IPS-NIHi11 (cell line): ENCODE data around the gene CISD3.
A peak's percentile ranks its signal among the peaks of the same experiment; 100 is the strongest.

Source experiments
- DNase-seq: peaks from one replicate; pipeline ENCODE4 v3.0.0; 2012; ENCODE audit warnings: mixed read lengths, low spot score

Gene CISD3, protein sequence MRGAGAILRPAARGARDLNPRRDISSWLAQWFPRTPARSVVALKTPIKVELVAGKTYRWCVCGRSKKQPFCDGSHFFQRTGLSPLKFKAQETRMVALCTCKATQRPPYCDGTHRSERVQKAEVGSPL

GRCh38 chr17:38729886-38730525, at the start of gene CISD3:
Gene CISD3, plus strand, starts transcription at chr17:38730341. Its CDS starts 18 bp downstream, at chr17:38730359.
- peak; percentile 94 for DNase-seq

DNA sequence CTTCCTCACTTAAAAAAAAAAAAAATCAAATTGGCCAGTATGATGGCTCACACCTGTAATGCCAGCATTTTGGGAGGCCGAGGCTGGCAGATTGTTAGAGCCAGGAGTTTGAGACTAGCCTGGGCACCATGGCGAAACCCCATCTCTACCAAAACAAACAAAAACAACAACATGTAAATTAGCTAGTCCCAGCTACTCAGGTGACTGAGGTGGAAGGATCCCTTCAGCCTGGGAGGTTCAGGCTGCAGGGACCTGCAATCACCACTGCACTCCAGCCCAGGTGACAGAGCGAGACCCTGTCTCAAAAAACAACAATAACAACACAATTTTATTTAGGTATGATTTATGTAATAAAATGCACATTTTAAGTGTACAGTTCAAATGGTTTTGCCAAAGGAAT, 49.0 kb upstream of the CISD3 start:
- no peak for DNase-seq

- no peak for DNase-seq
Observed at GRCh38 chr17:38685491-38685890, 44.6 kb upstream of the CISD3 start.

DNA sequence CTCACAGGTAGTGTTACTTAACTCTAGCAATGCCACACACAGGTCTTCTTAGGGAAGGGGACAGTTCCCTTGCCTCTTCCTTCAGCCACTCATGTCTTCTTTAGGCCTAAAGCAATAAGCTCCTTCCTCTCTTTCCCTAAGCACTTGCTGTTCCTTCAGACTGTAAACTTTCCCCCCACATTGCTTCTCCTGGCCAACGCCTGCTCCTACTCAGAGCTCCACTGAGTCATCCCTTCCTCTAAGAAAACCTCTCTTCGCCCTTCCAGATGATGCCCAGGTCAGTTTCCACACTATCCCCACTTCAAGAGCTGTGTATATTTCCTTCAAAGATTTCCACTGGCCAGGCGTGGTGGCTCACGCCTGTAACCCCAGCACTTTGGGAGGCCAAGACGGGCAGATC, 42.9 kb upstream of the CISD3 start:
- no peak for DNase-seq

DNA sequence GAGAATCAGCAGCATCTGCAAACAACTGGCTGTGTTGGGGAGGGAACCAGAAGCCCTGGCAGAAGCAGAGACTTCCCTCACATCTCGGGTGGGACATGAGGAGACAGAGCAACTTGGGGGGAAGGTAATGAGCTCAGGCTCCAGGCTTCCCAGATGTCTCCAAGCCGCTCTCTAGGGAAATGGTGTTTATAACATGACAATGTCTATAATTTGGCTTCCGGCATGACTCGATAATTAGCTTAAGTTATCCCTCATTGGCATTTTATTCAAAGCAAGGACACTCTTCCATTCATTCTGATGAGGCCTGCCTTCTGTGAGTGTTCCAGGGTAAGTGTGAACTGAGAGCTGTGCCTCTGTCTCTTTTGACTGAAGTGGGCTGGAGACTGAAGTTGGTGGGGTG, 39.8 kb upstream of the CISD3 start:
- DNase-seq = no peak

DNA sequence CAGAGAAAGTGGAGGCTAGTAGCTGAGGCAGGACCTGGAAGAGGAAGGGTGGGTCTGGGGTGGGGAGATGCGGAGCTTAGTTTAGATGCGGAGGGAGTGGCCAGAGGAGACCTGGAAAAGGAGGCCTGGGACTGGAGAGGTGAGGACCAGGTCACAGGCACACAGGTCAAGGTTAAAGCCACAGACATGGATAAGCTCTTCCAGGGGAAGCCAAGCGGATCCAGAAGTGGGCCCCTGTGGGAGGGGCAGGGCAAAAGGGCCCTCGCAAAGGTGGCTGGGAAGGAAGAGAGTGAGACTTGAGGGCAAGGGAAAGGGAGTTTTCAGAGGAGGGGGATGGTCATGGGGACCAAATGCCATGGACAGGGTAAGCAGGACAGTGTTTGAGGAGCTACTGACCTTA, 39.0 kb upstream of the CISD3 start:
- DNase-seq = no peak

DNA sequence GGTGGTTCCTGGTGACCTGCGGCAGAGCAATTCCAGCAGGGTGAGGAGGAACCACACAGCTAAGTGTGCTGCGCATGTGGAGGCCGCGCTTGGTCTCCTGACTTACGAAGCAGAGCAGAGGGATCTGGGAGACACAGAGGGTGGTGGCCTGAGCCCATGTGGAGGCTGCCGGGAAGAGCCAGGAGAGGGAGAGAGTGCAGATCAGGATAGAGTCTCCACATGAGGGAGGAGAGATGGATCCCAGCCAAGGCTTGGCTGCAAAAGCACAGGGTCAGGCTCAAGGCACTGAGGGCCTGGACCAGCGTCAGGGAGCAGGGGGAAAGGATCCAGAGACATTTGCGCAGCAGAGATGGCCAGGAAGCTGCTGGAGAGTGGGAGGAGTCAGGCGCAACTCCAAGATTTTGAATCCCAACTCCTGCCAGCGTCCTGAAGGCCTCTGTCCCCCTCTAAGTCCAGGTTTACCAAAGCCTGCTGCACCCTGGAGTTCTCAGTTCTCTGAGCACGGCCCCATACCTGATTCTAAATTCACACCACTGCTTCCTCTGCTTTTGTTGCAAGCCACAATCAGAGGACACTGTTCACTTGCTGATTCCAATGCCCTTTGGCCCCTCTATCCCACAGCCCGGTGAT, 36.3 kb upstream of the CISD3 start:
- peak; percentile 2 for DNase-seq

GRCh38 chr17:38697061-38697820, 32.9 kb upstream of the CISD3 start:
- no peak for DNase-seq

DNA sequence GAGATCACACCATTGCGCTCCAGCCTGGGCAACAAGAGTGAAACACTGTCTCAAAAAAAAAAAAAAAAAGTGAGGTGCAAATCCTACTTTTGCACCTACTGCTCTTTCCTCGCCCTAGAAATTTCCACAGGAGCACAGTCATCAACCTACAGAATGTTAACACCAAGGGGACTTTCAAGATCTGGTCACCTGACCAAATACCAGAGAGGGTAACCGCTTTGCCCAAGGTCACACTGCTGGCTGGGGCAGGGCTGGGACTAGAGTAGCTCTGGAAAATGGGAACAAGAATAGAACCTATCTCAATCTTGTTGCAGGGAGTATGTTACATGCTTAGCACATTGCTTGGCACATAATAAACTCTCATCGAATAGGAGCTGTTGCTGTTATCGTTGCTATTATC, 31.4 kb upstream of the CISD3 start:
- DNase-seq = no peak

GRCh38 chr17:38701504-38702165, 28.5 kb upstream of the CISD3 start:
- no peak for DNase-seq

DNA sequence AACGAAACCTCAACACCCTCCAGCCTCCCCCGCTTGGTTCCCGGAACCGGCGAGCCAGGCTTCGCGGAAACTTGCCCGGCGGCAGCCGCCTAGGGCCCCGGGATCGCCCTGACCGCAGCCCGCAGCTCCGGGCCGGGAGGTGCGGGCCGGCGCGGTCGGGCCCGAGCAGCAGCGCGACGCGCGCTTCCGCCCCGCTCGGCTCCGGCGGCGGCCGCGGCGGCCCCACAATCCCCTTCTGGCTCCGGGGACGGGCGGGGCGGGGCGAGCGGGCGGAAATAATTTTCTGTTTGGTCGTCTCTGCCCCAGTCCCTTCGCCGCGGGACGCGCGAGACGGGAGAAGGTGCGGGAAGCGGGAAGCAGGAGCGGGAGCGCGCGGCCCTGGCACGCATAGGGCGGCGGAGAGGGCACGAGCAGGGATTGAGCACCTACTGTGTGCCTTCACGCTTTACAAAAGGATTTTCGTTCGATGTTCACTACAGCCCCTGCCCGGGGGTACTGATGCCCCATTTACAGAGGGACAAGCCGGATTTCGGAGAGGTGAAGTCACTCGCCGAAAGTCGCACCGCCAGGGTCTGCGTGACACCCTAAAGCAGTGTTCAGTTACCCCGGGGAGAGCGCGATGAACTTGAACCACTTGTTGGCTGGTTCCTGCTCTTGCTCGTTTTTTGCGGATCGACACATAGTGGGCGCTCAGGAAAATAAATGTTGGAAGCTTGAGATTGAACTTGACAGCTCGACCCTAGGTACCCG, 27.8 kb upstream of the CISD3 start:
- peak; percentile 89 for DNase-seq

GRCh38 chr17:38702916-38703741, 27.0 kb upstream of the CISD3 start:
- DNase-seq = no peak

- DNase-seq = peak; percentile 88
Observed at GRCh38 chr17:38703742-38704605, 26.2 kb upstream of the CISD3 start.

- peak; percentile 83 for DNase-seq
Observed at GRCh38 chr17:38704606-38705522, 25.3 kb upstream of the CISD3 start, which contains the start of gene MLLT6. Gene MLLT6, plus strand, starts transcription at chr17:38705273. Its CDS starts 360 bp downstream, at chr17:38705633.

- peak; percentile 60 for DNase-seq
Observed at GRCh38 chr17:38705523-38705802, 24.7 kb upstream of the CISD3 start.

GRCh38 chr17:38705803-38706504, 24.2 kb upstream of the CISD3 start:
- peak; percentile 55 for DNase-seq

GRCh38 chr17:38706505-38707216, 23.5 kb upstream of the CISD3 start:
- peak; percentile 38 for DNase-seq
